ENCODE data around the gene HSD17B3. TPM values are rescaled to one million over a fixed set of nuclear protein-coding genes. Genes with fewer than 3 reads are reported as not detected.
"Not testable (repeated sequence)": the region's sequence is repeated elsewhere in the genome, so short reads cannot be mapped to it uniquely, and the experiment has no call there.

HSD17B3 gene
- polyA plus RNA-seq, 12 donors: 0.20 to 2.7 (median 0.52) TPM; not detected in 2

DNA sequence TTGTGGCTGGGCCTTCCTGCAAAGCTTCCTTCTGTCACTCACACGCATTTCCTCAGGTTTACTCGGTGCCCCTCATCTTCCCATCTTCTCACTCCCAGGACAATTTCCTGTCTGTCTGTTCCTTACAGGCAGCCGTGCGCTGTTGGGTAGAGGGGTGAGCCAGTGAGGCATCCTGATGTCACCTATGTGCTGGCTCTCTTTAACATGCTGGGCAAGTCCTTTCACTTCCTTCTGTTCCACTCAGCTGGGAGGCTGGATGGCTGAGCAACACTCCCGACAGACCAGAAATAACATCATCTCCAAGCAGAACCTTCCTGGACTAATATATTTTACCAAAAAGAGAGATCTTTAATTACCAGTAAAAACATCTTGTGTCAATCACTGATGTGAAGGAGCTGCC, 103.0 kb downstream of the HSD17B3 start:
- no peak for DNase-seq

DNA sequence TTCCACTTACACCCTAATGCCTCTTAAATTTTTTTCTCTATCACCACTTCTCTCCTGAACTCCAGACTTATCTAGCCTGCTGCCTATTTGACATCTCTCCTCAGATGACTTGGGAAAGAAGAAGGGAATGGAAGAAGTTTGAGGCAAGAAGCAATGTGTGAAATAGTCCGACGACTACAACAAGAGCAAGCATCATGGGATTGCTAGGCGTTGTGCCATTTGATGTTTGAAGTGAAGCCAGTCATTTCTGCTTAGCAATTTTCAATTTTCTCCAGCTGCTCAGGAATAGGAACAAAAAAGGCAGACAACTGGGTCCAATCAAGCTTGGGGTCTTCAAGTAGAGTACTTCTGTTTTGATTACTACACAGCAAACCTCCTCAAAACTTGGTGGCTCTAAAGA, 106.4 kb downstream of the HSD17B3 start:
- DNase-seq: no peak

DNA sequence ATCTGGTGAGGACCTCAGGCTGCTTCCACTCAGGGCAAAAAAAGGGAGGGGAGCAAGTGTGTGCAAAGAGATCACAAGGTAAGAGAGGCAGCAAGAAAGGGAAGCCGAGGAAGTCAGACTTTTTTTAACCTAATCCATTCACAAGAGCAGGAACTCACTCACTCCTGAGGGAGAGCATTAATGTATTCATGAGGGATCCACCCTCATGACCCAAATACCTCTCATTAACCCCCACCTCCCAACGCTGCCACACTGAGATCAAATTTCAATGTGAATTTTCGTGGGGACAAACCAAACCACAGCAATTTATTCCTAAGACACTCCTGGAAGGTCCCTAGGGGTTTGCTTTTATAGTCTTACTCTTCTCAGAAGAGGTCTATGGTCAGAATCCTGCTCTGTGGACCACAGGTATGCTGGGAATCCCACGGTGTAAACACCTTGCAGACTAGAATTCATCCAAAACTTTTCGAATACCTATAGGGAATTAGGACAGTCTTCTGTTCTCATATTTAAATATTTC, 108.7 kb downstream of the HSD17B3 start:
- no peak for DNase-seq

DNA sequence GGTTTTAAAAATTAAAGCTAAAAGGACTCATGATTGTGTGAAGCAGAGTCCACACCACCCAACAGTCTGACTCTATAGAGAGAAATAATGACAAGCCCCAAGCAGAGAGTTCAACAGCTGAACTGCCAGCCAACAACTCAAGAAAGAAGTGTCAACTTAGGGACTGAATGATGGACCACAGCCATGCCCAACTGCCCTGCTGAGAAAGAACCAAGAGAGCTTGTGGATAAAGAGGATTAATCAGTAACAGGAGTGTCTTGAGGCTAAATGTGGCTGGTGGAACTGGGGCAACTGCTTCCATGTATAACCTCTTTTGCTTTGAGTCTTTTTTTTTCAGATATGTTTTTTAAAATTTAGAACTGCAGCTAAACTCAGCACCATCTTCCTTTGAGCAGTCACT, 109.3 kb downstream of the HSD17B3 start:
- no peak for DNase-seq

DNA sequence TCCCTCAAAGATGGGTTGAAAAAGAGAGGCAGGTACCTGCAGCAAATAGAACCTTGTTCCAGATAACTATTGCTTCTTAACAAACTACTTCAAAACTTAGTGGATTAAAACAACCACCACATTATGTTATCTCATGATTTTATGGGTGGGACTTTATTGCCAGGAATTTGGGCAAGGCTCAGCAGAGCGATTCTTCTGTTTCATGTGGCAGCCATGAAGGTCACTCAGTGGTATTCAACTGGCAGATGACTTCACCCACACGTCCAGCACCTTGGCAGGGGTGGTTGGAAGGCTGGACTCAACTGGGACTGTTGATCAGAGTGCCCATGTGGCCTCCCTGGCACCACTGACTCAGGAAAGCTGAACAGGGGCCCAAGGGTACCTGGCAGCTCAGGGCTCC, 112.0 kb downstream of the HSD17B3 start:
- DNase-seq: no peak

DNA sequence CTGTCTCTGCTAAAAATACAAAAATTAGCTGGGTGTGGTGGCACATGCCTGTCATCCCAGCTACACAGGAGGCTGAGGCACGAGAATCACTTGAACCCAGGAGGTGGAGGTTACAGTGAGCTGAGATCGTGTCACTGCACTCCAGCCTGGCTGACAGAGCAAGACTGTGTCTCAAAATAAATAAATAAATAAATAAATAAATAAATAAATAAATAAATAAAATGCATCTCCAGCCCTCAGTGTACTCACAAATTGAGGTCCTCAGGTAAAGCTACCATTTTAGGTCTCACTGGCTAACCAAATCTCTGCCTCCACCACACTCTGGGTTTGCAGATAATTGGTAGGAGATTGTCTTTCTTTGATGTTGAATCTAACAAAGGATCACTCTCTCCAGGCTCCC, 112.4 kb downstream of the HSD17B3 start:
- not testable (repeated sequence) for DNase-seq

DNA sequence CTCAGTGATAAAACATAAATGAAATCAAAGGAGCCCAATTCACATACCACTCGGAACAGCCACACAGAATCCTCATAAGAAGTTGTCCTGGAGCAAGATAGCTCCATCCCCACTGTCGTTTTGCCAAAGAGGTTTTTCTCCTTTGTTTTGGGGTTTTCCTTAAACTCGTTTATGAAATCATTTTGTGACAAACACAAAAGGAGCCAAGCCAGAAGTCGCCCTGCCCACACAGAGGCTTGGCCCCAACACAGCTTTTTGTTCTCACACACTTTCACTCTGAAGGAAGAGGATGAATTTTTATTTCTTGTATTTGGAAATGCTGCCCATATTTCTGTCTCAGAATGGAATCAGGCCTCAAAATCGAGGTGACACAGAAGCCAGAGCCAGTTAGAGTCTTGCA, 113.4 kb downstream of the HSD17B3 start:
- no peak for DNase-seq

DNA sequence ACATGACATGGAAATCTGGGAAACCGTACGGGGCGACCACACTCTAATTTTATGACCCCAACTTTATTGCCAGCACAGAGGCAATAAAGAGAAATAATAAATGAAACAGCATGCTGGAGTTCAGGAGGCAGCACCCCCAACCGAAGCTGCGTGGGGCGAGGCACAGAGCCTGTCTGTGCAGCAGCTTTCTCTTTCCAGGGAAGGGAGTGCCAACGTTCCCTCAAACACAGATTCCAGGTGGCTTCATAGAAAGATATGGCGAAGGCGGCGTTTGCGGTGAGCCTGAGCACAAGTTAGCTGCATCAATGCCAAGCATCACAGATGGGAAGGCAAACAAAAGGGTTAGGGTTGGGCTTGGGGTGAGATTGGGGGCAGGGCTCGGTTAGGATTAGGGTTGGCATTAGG, 114.8 kb downstream of the HSD17B3 start:
- DNase-seq: no peak

DNA sequence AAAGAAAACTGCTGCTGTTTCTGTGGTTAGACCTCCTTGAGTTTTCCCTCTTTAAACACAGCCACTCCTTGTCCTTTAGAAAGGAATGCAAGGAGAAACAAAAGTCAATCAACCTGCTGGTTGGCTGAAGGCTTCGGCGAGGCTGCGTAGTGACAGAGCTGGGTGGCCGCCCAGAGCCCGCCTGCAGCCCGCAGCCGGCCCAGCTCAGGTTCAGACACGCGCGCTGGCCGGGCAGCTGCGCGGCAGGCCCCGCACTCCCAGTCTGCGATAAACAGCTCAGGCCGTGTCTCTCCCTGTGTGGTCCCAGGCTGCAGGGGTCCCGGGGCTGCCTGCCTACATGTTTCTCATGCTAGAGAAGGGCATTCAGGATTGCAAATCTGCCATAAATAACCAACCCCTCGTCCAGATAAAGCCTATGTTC, 115.4 kb downstream of the HSD17B3 start:
- DNase-seq: no peak

DNA sequence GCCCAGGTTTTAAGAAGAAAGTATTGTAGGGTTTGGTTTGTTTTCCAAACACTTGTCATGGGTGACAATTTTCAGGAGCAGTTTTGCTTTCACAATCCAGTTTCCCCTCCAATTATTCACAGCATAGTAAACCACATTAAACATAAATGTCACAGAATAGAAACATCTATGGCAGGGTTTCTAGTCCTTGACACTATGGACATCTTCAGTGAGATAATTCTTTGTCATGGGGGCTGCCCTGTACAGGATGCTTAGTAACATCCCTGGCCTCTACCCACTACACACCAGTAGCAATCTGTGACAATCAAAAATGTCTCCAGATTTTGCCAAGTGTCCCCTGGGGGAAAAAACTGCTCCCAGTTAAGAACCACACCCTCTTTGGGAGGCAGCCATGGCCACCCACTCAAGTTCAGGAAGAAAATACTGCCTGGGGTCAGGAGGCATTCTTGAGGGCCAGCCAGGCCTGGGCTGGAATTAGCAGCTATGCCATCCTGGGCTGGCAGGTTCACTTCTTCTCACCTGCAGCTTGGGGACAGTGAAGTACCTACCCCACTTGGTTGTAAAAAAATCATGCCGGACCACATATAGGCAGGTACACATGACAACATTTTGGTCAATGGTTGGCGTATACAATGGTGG, 116.3 kb downstream of the HSD17B3 start:
- no peak for DNase-seq

Other genes with a start within 250 kb of the HSD17B3 start
- 10 to 100 TPM in 11 of 12 donors, not detected in 1; 16.9 to 32.3 (median 24.6) TPM for gene SLC35D2, start 81.5 kb upstream of the HSD17B3 start, polyA plus RNA-seq (ENCODE audit: insufficient read length in 12 of 12)
- gene ZNF367, start 116.2 kb upstream of the HSD17B3 start, polyA plus RNA-seq (ENCODE audit: insufficient read length in 12 of 12): 10 to 100 TPM in 1 of 12 donors, 1 to 10 TPM in 10, not detected in 1; 5.8 to 10.5 (median 6.8) TPM
- 10 to 100 TPM in 9 of 12 donors, 1 to 10 TPM in 2, not detected in 1; 8.7 to 13.3 (median 12.0) TPM for gene HABP4, start 148.0 kb upstream of the HSD17B3 start, polyA plus RNA-seq (ENCODE audit: insufficient read length in 12 of 12)

Data from muscle of arm (tissue), 12 donors.